ENCODE data around the gene PHACTR4.
A peak's percentile ranks its signal among the peaks of the same experiment; 100 is the strongest.
"Not testable (repeated sequence)": the region's sequence is repeated elsewhere in the genome, so short reads cannot be mapped to it uniquely, and the experiment has no call there.

The PHACTR4 gene

GRCh38 chr1:28369371-28370238 is at the start of gene PHACTR4:
PHACTR4 (plus strand) TSS chr1:28369740; CDS start chr1:28407448, 37,708 bp downstream.
- peak; percentile 94 for DNase-seq

GRCh38 chr1:28322194-28322593 is 47.3 kb upstream of the PHACTR4 start:
- no peak for DNase-seq

GRCh38 chr1:28323720-28324119 is 45.8 kb upstream of the PHACTR4 start:
- peak; percentile 44 for DNase-seq

GRCh38 chr1:28326515-28326914 is 43.0 kb upstream of the PHACTR4 start:
- no peak for DNase-seq

GRCh38 chr1:28326984-28327383 is 42.6 kb upstream of the PHACTR4 start:
- DNase-seq, result peak; percentile 33

GRCh38 chr1:28327431-28327830 is 42.1 kb upstream of the PHACTR4 start:
- DNase-seq, result not testable (repeated sequence)

- DNase-seq, result peak; percentile 68
Measured at GRCh38 chr1:28328228-28328648, 41.3 kb upstream of the PHACTR4 start.

- peak; percentile 64 for DNase-seq
Measured at GRCh38 chr1:28329395-28330153, 40.0 kb upstream of the PHACTR4 start.

GRCh38 chr1:28338897-28339296 is 30.6 kb upstream of the PHACTR4 start:
- no peak for DNase-seq

GRCh38 chr1:28339551-28339950 is 30.0 kb upstream of the PHACTR4 start:
- no peak for DNase-seq

- no peak for DNase-seq
Measured at GRCh38 chr1:28340221-28340974, 29.1 kb upstream of the PHACTR4 start.

GRCh38 chr1:28341591-28341990 is 27.9 kb upstream of the PHACTR4 start:
- no peak for DNase-seq

GRCh38 chr1:28343405-28343804 is 26.1 kb upstream of the PHACTR4 start:
- DNase-seq, result no peak

- DNase-seq, result not testable (repeated sequence)
Measured at GRCh38 chr1:28353248-28353810, 16.2 kb upstream of the PHACTR4 start.

GRCh38 chr1:28354121-28354520 is 15.4 kb upstream of the PHACTR4 start:
- no peak for DNase-seq

GRCh38 chr1:28358716-28359115 is 10.8 kb upstream of the PHACTR4 start:
- DNase-seq, result no peak

- DNase-seq, result peak; percentile 83
Measured at GRCh38 chr1:28359592-28360239, 9.8 kb upstream of the PHACTR4 start.

GRCh38 chr1:28364888-28365287 is 4.7 kb upstream of the PHACTR4 start:
- no peak for DNase-seq

- DNase-seq, result no peak
Measured at GRCh38 chr1:28365864-28366263, 3.7 kb upstream of the PHACTR4 start.

GRCh38 chr1:28368608-28369007 is 932 bp upstream of the PHACTR4 start:
- not testable (repeated sequence) for DNase-seq

- peak; percentile 59 for DNase-seq
Measured at GRCh38 chr1:28370239-28371009, 884 bp downstream of the PHACTR4 start.

- no peak for DNase-seq
Measured at GRCh38 chr1:28371010-28371377, 1.5 kb downstream of the PHACTR4 start.
